Epithelial cell of esophagus (primary cell): ENCODE results near the gene TOX2.

Source experiments
- DNase-seq: peaks from one replicate; pipeline ENCODE4 v3.0.0; 2010; ENCODE audit warnings: low read depth
- H3K4me3 ChIP-seq: 2 replicates; pipeline ENCODE4 v1.5.1; 2011; ENCODE audit warnings: mild to moderate bottlenecking, low read length, control low read depth
- TF ChIP-seq, protein P1 (sequence below): IDR thresholded peaks from 2 replicates; pipeline ENCODE4 v1.5.1; 2011; ENCODE audit warnings: low read depth, mild to moderate bottlenecking, low read length, control low read depth, inconsistent platforms; ENCODE audit not compliant: insufficient read depth; ENCODE audit errors: missing control alignments

Gene TOX2

DNA sequence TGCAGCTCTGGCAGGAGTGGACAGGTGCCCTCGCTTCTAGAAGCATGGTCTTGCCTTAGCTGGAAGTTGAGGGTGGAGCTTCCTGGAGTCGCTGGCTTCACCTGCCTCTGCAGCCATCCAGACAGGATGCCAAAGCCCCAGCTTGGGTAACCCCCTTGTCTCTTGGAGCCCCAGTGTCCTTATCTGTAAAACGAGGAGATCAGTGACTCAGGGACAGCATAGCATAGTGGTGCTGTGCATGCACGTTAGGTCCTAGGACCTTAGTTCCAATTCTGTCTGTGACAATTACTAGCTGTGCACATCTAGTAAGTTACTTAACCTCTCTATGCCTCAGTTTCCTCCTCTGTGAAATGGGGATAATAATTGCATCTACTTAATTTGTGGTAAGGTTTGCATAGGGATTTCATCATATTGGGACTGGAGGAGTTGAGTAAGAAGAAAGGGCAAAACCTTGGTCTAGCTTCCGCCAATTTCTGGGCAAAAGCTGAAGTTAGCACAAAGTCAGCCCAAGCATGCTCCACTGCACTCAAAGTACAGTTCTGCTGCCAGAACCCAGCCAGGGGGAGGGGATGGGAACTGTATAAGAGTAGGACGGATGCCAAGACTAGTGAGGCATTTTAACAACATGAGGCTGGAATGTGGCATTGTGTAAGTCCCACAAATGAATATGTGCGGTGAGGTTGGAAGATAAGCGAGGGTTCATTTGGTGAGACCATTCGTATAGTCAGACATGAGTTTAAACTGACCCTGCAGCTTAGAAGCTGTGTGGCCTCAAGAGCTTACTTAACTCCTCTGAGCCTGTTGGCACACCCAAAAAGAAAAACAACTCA lies 24.5 kb downstream of the TOX2 start:
- TF ChIP-seq, protein P1, sequence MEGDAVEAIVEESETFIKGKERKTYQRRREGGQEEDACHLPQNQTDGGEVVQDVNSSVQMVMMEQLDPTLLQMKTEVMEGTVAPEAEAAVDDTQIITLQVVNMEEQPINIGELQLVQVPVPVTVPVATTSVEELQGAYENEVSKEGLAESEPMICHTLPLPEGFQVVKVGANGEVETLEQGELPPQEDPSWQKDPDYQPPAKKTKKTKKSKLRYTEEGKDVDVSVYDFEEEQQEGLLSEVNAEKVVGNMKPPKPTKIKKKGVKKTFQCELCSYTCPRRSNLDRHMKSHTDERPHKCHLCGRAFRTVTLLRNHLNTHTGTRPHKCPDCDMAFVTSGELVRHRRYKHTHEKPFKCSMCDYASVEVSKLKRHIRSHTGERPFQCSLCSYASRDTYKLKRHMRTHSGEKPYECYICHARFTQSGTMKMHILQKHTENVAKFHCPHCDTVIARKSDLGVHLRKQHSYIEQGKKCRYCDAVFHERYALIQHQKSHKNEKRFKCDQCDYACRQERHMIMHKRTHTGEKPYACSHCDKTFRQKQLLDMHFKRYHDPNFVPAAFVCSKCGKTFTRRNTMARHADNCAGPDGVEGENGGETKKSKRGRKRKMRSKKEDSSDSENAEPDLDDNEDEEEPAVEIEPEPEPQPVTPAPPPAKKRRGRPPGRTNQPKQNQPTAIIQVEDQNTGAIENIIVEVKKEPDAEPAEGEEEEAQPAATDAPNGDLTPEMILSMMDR: no peak
- DNase-seq: peak; percentile 95
- no peak overlapping the region for H3K4me3 ChIP-seq

DNA sequence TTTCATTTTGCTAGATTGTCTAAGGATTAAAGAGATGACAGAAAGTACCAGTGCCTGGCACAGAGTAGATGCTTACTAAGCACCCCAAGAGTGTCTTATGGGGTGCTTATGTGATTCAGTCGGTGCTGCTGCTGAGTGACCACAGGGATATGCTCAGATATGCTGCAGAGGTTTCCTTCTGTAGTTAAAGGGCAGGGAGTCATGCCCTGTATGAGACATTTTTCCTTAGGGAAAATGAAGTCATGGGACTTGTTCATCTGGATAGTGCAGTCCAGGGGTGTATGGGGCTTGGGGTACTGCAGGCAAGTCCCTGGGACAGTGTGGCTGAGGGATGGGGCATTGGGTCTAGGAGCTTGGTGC lies 25.1 kb downstream of the TOX2 start:
- peak; percentile 56 for DNase-seq
- no peak overlapping the region for H3K4me3 ChIP-seq
- TF ChIP-seq, protein P1: no peak

DNA sequence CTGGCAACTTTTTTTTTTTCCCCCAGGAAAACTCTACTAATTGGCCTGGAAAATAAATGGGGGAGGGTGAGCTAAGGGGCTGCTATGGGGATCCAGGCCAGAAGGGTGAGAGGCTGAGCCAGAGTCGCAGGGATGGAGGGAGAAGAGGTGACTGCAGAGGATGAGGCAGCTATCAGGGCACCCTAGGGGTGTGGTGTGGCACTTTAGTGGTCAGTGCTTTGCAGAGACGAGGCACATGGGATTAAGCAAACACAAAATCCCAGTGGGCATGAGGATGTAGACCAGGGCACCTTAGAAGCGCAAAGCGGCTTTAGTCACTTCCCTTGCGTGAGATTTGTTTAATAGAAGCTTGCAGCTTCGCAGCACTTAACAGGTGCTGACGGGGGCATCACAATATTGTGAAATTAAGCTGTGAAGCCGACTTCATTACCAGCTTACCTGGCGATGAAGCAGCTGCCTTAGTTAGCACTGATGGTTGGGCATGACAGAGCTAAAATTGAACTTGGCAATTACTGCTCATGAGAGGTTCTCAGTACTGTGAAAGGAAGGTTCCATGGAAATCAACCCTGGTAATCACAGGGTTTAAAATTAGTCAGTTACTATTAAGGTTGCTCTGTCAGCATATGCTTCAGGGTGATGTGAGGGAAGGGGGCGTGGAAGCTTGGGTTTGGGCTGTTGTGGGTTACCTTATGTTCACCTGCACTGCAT lies 26.0 kb downstream of the TOX2 start:
- DNase-seq: no peak
- H3K4me3 ChIP-seq: no peak overlapping the region

DNA sequence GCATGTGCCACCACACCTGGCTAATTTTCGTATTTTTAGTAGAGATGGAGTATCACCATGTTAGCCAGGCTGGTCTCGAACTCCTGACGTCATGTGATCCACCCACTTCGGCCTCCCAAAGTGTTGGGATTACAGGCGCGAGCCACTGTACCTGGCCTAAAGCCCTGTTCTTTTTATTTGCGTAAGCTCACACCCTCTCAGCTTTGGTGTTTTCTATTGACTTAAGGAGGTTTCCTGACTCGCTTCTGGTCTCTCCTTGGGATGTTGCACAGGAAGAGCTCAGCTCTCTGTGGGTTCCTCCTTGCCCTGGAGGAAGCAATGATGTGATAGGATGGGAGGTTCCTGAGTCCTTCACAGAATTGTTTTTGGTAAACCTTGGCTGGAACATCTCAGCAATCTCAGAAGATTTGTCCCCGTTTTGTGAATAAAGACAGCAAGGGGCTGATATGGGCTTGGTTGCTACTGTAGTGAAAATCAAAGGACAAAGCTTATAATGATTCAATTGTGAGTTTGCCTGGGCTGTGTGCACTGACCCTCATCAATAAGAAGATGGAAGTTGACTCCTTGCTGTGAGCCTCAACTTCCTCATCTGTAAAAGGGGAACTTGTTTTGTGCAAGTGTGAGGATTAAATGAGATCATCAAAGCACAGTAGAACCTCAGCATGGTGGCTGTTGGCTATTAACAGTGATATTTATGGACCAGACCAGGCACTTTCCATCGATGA lies 27.0 kb downstream of the TOX2 start:
- peak; percentile 66 for DNase-seq
- TF ChIP-seq, protein P1: no peak
- no peak overlapping the region for H3K4me3 ChIP-seq

More for the DNA sequence above, 26.0 kb downstream of the TOX2 start:
- TF ChIP-seq, protein P1: no peak

DNA sequence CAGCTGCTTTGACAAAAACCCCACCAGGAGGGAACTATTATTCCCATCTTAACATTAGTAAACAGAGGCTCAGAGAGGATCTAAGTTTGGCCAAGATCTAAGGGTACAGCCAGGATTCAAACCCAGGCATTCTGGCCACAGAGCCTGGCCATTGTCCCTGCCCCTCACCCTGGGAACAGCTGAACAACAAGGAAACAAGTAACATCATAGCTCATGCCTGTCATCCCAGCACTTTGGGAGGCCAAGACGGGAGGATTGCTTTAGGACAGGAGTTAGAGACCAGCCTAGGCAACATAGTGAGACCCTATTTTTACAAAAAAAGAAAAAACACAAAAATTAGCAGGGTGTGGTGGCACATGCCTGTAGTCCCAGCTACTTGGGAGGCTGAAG lies 27.5 kb downstream of the TOX2 start:
- no peak for DNase-seq
- H3K4me3 ChIP-seq: no peak overlapping the region
- TF ChIP-seq, protein P1: no peak

DNA sequence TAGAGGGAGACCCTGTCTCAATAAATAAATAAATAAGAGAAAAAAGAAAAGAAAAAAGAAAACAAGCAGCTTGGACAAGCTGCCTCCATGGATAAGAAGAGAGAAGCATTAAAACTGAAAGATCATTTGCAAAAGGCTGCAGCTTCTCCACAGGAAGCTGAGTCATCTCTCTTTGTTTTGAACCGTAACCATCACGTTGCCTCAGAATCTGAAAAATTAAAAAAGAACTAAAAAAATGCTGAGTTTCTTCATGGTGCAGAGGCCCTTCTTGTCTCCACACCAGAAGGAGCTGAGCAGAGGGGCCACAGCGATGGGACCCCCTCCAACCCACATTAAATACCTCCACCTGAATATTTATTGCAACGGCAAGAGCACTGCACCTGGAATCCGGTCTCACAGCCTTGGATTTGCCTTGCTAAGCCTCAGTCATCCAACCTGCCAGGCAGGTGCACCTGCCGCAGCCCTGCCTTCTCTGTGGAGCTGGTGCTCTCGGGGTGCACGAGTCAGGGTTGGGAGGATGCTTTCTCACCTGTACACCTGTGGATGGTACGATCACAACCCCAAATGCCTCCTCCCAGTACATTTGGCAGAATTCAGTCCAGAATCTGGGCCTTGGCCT lies 28.1 kb downstream of the TOX2 start:
- no peak overlapping the region for H3K4me3 ChIP-seq
- TF ChIP-seq, protein P1: no peak
- DNase-seq: peak; percentile 73
